Stimulated activated naive CD4-positive, alpha-beta T cell treated with Interleukin-2 at 50 U/mL for 16 hours (primary cell): ENCODE results near the gene C3orf49.

Source experiments
- DNase-seq: peaks from one replicate; lab custom pipeline; 2025; lab: John Stamatoyannopoulos, UW

C3orf49 gene, protein sequence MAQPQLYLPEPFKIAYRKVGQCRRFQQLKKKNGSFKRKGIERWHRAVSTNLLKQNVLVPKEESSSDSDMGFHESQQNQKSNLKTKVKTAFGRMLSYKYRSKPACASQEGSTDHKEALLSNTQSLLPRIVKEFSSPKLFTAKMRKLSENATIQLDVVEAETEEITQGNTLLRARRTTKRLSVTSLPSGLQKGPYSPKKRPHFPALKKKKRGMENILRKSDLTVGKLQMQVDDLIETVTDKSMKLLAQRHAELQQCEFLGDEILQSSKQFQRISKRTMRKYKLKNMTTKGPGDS

DNA sequence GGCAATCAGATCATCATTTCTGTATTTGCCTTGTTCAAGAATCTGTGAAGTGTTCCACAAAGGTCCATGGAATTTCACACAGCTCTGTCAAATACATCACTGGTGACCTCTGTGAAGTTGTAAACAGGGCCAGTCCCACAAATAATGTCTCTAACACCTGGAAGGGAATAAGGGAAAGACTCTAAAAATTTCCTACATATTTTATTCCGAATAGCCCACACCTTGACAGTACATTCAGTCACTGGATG is at the start of gene C3orf49:
C3orf49 (plus strand) TSS at position 149 of the 248 bp plus-strand sequence. CDS start 173 bp downstream, outside the sequence.
- DNase-seq, result no peak

DNA sequence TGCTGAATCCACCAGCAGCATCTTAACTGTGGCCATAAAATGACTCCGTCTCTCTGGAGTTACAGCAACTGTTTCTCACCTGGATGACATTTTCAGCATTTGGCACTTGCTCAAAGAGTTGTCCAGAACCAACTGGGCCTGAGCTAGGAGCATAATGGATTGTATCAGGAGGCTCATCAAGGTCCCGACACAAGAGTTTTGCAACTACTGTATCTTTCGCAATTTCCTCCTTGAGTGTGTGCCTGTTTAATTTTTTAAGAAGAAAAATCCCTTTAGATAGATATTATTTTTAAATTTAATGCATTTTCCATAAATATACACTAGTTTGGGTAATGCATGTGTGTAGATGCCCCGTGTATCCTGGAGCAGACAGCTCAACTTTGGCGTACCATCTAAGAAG is 44.3 kb upstream of the C3orf49 start:
- no peak for DNase-seq

DNA sequence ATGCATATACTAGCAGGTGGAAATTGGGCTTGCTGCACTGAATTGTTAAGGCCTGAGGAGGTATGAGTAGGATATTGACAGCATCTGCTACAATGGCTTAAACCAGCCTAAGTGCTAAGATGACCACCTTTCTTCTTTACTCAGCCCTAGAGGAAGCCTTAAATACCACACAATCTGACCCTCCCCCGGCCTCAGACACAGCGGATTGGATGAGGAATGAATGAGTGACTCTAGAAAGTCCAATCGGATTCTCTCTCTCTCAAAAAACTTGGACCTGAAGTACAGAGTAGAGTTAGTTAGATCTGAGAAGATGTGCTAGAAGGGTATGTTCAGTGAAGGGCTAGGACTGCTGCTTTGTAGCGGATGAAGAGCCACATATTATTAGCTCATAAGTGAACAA is 39.9 kb upstream of the C3orf49 start:
- DNase-seq, result no peak

DNA sequence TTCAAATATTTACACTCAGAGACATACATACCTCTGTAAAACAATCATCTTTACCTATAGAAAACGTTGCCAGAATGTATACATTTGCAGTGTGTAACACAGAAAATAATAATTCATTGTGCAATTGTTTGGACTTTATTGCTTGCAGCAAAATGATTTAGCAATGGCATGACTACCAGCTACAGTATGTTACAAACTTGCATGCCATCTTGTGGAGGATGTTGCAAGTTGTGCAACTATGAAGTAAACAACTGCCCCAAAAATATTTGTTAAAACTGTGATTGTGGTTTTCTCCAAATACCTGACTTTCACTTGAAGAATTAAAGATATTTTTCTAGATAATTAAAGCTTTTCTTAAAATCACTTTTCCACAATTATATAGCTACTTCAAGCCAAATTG is 27.1 kb upstream of the C3orf49 start:
- no peak for DNase-seq

DNA sequence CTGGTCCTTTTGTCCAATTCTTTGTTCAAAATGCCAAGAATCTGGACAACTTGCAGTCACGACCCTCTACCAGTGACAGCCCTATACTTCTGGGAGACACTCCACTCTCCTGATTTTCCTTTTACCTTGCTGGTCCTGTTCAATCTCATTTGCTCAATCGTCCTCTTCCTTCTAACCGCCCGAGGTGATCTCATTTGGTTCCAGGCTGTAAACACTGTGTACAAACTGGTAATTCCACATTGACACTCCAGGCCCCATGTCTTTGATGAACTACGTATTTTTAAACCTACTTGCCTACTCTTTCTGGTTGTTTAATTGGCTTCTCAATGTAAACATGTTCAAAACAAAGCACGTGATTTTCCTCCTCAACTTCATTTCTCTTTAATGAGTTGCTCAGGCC is 23.7 kb upstream of the C3orf49 start:
- DNase-seq, result no peak

DNA sequence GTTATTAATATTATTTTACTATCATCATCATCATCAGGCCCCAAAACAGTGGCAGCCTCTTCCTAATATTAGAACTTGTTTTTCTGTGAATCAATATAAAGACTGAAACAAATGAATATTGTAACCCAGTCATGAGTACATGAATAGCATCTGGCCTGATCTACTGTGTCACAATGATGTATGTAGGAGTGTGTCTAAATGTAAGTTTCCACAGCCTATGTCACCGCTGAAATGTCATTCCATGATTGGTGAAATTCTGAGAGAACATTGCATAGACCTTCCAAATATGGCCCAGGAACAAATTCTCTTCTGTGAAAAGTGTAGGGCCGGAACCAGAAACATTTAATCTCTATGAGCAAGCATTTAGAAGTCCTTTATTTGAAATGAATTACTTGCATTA is 20.6 kb upstream of the C3orf49 start:
- no peak for DNase-seq

DNA sequence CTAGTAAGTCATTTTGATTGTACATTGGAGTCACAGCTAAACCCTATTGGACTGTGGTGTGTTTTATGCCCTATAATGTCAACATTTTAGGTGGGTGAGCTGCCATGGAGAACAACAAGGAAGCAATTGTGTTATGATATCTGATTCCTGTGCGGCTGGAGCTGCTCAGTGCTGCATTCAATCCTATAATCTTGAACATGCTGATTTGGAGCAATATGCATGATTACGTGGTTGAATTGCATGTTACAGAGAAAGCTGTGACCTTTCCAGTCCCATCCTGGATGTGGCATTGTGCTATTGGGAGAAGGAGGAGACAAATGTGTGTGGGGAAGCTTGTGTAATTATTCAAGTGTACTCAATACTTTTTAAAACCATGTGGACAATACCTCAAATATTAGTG is 20.1 kb upstream of the C3orf49 start:
- DNase-seq, result no peak

DNA sequence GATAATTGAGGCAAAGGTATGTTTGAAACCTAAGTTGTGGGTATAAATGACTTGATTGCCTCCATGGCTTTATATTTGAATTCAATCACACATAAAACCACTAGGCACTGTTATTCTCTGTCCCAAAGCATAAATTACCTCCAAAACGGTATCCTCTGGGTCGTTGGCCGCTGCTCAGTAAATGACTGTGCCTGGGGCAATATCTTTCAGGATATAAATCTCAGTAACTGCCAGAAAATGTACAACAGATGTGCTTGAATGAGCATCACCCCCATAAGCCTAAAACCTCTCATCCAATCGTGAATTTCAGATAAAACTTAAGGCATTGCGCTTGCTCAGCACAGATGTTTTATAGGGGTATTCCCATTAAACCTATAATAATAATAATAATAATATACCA is 19.0 kb upstream of the C3orf49 start:
- no peak for DNase-seq

DNA sequence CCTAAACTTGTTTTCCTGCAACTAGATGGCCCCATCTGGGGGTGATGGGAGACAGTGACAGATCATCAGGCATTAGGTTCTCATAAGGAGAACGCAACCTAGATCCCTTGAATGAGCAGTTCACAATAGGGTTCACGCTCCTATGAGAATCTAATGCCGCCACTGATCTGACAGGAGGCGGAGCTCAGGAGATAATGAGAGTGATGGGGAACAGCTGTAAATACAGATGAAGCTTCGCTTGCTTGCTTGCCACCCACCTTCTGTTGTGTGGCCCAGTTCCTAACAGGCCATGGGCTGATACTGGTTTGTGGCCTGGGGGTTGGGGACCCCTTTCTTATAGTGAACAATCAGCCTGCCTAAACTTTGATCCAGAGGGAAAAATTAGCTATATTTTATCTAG is 15.2 kb upstream of the C3orf49 start:
- no peak for DNase-seq

DNA sequence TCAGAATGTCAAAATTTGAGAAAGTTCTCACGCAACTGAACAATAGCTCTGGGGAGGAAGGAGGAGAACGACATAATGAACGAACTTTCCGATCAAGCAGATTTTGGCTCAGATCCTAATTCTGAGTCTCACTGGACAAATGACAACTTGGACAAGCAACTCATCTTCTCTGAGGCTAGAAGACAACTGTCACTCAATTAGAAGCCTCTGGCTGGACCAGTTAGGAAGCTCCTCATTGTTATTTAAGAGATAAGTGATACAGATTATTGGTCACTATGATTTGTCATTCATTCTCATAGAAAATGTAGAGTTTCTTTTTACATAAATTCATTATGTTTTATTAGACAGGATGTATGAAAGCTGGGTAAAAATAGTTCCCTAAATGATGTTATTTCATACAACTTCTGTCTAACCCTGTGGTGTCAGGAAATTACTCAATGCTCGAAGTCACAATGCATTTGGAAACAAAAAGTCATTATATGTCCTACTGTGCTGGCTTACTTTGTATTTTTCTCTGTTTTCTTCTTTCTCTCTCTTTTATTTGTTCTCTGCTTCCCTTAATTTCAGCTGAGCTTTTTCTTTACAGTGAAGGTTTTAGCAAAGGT is 11.0 kb upstream of the C3orf49 start:
- no peak for DNase-seq

DNA sequence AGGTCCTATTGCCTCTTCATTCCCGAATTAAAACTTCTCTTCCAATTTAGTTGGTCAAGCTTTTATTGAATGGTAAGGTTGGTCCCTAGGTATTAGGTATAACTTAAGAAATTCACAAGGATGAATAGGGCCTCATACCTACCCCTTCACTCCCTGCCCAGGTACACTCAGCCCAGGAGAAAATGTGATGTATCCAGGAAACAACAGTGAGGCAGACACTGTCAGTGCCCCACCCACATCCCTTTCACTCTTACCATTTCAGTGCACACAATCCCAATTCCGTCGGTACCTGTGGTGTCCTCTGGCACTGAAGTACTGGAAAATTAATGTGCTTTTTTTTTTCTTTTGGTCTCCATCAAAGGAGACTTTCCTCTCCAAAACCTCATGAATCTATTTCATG is 10.5 kb upstream of the C3orf49 start:
- DNase-seq, result no peak

DNA sequence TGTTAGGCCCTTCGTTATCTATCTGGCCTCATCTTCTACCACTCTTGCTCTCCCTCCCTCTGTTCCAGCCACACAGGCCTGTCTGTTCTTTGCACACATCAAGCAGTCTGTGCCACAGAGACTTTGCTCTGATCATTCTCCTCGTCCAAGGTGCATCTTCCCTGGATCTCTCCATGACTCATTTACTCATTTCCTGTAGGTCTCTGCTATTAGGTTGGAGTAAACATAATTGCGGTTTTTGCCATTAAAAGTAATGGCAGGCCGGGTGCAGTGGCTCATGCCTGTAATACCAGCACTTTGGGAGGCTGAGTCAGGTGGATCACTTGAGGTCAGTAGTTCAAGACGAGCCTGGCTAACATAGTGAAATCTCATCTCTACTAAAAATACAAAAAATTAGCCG is 9.5 kb upstream of the C3orf49 start:
- no peak for DNase-seq

DNA sequence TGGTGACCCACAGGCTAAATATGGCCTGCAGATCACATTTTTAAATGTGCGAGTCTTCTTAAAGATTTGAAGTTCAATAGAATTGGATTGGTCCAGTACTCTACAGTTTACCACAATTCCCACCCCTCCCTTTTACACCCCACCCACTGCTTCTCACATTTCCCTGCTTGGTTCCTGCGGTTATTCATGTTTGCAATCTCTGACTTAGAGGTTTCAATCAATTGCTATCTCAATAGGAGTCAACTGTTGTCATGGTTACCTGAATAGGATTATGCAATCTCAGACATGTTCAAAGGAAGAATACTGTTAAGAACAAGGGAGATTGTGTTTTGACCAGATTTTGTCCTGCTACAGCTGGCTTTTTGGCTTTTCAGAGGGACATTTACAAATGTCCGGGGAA is 4.9 kb upstream of the C3orf49 start:
- no peak for DNase-seq

DNA sequence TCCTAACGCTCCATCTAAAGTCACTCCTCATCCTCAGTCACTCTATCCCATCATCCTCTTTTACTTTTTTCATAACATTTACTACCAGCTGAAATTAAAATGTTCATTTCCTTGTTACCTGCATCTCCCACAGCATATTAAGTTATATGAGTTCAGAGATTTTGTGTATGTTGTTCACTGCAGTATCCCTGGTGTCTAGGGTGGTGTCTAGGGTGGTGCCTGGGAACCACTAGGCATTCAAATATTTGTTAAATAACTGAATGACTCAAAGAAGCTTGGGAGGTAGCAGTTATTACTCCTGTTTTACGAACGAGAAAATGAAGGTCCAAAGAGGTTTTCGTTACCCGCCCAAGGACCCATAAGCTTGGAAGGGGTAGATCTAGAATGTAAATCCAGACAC is 1.9 kb upstream of the C3orf49 start:
- DNase-seq, result no peak

DNA sequence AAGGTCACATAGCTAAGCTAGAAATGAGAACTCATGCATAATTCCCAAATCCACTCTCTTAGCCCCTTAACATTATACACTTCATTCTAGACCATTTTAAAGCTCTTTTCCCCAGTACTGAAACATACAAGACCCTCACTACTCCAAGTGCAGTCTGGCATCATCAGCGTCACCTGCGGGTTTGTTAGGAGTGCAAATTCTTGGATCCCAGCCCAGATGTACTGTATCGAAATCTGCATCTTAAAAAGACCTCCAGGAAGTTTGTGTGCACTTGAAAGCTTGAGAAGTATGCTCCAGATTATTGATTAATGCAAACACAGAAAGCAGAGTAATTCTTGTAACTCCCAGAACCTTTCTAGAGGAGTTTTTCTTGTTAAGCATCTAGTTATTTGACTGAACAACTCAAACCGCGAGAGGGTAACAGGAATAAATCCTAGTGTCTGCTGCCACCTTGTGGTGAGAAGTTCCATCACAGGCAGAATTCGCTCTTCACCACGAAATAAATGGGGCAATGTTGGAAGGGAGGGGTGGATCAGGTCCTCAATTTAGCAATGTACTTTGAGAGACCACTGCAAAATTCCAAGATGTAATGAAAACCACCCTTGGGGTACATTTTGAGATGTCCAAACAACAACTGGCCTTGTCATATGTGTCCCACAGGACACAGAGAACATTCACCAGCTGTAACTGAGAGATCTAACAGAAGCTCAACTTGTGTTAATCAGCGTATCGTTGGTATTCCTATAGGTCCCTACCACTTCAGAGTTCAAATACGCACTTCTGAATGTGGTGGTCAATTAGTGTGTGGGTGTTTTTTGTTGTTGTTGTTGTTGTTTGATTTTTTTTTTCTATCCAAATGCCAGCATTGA is 583 bp upstream of the C3orf49 start:
- peak; percentile 36 for DNase-seq

DNA sequence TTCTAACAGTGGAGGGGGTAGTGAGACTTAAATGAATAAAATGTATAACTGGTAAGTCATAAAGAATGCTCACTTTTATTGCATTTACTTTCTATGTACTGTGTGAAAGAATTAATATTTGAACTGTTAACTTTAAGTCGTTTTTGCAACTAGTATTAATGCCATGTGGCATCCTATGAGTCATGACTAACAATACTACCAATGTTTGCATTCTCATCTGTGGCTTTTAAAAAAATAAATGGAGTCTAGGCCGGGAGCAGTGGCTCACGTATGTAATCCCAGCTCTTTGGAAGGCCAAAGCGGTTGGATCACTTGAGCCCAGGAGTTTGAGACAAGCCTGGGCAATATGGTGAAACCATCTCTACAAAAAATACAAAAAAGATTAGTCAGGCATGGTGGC is 5.2 kb downstream of the C3orf49 start:
- DNase-seq, result no peak

DNA sequence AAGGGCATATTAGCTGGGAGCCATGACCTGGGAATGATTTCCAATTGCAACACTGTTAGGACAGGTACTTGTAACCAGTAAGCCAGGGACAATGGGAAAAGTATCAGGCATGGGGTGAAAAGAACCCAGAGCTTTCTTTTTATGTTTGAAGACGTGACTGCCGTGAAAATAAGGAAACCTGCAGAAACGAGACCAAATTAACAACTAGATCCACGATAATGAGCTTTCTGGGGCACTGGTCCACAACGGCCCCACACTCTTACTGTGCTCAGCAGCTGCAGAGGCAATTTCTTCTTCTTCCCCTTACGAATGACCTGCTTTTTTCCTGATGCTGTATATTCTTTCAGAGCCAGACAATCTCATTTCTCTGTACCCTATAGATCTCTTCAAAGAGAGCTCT is 11.4 kb downstream of the C3orf49 start:
- no peak for DNase-seq

DNA sequence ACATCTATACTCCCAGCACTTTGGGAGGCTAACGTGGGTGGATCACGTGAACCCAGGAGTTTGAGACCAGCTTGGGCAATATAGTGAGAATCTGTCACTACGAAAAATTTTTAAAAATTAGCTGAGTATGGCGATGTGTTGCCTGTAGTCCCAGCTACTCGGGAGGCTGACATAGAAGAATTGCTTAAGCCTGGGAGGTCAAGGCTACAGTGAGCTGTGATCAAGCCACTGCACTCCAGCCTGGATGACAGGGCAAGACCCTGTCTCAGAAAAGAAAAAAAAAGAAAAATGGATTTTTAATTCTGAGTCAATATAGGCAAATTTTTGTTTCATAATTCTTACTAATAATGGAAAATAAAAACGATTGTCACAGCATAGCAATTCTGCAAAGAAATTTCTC is 13.3 kb downstream of the C3orf49 start:
- no peak for DNase-seq

DNA sequence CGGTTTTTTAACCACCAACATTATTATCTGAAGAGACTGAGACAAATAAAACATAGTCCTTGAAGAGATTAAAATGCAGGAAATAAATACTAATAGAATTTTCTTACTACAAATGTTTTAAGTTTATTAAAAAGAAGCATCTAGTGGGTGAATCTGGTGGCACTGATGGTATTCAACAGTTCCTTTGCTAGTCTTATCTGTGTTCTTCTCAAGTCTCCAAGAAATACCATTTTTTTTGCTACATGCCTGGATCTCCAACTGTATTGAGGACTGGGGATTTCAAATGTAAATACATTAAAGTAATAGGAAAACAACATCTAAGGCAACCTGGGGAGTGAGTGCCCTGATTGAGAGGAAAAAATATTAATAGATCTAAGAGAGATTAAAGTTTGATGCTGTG is 22.6 kb downstream of the C3orf49 start:
- DNase-seq, result no peak

DNA sequence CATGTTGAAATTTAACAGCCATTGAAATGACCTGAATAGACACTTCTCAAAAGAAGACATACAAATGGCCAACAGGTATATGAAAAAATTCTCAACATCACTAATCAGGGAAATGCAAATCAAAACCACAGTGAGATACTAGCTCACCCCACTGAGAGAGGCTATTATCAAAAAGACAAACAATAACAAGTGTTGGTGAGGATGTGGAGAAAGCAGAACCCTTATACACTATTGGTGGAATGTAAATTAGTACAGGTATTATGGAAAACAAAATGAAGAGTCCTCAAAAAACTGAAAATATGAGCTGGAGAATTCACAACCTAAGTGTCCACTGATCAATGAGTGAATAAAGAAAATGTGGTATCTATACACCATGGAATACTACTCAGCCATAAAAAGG is 23.0 kb downstream of the C3orf49 start:
- no peak for DNase-seq

DNA sequence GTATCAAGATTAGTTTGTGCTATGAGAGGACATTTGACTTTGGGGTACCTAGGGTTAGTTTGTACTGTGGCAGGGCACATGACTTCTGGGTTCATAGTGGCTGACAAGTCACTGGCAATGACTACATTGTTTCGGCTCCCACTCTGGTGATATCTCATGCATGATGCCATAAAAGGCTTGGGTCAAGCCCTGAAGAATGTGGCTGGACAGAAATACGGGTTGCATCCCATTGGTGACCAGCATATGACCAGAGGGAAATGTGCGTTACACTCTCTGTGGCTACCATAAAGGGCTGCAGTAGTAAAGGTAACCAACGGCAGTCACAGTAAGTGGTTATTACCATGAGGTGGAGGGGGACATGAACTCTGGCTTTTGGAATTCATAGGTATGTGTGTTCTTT is 26.1 kb downstream of the C3orf49 start:
- DNase-seq, result no peak

DNA sequence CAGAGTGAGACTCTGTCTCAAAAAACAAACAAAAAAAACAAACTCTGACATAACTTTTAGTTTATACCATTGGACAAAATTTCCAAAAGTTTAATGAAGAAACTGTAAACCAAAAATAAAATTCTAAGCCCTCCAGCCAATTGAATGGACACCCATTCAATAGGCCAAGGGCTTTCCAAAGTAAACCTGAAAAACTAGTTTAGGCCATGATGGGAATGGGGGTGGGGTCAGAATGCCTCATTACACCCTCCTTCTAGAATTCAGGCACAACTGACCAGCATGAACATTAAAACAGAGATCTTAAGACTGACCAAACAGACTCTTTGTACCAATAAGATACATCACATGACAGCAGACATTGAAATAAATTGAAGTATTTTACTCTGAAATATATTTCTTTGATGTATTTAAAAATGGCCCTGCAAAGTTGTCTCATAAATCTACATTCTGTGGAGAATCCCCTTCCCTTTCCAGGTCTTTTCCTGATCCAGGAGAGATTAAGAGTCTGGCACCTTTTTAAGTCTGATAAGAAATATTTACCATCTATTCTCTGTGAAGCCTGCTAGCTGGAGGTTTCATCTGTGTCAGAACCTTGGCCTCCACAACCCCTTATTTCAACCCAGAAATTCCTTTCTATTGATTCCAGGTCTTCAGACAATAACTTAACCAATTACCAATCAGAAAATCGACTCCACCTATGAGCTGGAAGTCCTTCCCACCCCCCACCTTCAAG is 28.8 kb downstream of the C3orf49 start:
- DNase-seq, result no peak

DNA sequence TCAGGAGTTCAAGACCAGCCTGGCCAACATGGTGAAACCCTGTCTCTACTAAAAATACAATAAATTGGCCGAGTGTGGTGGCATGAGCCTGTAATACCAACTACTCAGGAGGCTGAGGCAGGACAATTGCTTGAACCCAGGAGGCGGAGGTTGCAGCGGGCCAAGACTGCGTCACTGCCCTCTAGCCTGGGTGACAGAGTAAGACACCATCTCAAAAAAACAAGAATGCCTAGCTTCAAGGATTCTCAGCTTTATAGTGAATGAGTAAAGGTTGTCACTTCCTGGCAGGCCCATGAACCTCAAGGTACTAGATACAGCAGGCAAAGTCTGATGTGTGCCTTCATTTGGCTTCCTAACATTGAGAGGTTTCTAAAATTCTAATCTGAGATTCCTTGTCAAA is 30.1 kb downstream of the C3orf49 start:
- no peak for DNase-seq
